Skeletal muscle cell (primary cell): ENCODE data around the gene PUDP.

Source experiments
- DNase-seq: peaks from one replicate; pipeline ENCODE4 v3.0.0-alpha.2; 2010; ENCODE audit warnings: low read depth
- H3K4me3 ChIP-seq: 2 replicates; pipeline ENCODE4 v1.5.1; 2011; ENCODE audit warnings: low read depth, mild to moderate bottlenecking, control low read depth, low read length, moderate library complexity

The PUDP gene

DNA sequence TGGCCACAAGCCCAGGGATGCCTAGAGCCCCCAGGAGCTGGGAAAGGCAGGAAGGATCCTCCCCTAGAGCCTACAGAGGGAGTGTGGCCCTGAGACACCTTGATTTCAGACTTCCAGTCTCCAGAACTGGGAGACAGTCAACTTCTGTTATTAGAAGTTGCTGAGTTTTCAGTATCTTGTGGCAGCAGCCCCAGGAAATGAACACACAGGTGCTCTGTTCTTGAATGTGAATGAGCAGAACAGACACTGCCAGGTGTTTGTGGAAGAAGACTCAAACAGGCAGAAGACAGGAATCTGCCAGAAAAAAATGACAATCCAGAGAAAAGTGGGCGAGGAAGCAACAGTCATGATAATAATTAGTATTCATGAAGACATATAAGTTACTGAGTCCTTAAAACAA lies 64.9 kb downstream of the PUDP start:
- no peak for DNase-seq
- H3K4me3 ChIP-seq = no peak overlapping the region

DNA sequence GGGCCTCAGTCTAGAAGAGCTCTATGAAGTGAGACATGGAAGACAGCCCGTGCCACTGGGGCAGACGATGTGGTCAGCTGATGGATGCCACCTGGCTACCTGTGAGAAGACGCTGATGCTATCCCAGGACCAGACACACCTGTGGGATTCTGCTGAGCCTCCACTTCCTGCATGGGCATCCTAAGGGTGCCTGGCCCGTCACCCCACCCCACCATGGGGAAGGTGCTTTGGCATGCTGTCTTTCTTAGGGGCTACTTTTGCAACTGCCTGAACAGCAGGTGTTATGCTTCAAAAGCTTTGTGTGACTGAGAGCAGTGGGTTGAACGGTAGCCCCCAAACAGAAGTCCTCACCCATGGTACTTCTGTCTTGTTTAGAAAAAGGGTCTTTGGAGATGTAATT lies 65.4 kb downstream of the PUDP start:
- no peak overlapping the region for H3K4me3 ChIP-seq
- DNase-seq = no peak

DNA sequence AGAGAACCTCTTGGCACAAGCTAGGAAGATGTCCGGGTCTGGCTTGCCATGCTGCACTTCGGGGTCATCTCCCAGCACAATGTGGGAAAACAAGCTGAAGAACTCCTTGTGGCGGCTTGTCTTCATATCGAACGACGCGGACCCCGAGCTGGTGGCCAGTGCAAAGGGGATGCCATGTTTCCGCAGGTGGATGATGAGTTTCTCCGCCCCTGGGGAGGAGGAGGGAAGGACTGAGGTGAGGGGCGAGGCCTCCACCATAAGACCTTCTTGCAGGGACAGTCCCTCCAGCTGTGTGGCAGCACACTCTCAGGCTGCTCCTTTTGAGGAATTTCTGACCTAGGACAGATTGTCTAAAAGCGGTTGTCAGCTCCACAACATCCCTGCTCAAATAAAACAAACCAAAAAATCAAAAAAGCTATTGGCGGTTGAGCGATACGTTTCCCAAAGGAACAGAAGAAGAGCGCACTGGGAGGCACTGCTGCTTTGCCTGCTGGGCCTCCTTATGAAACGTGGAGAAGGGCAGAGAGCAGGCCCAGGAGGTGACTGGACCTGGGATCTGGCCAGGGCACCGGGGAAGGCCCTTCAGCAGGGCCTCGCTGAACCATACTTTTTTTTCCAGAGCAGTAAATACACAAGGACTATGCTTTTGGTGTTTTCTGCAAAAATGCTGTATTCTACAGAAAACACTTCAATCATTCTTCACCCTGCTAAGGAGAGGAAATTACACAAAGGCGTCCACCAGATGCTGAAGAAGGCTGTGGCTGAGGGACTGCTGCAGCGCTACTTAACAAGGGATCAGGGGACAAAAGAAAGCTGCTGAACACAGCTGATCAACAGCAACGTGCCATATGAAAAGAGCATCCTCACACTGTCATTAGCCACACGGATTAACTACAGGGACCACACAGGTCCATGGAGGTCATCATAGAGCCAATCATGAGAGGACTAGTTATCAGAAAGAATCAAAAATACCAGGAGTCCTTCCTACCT lies 70.4 kb downstream of the PUDP start:
- H3K4me3 ChIP-seq = no peak overlapping the region
- no peak for DNase-seq

DNA sequence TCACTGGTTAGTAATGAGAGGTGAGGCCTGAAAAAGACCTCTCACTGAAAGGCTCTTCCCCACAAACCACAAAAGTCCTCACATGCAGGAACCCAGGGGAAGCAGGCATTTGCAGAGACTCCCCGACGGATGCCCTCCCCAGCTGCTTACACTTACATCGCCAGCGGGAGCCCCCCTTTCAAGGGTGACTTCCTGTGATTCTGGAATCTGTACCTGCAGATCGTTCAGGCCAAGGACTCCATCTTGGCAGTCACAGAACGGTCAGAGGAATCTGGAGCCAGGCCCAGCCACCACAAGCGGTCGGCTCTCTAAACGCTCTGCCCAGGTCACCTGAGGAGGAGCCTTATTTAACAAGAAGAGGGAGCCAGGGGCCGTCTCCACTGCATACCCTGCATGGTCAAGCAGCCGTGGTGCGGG lies 71.7 kb downstream of the PUDP start:
- H3K4me3 ChIP-seq = no peak overlapping the region
- DNase-seq = no peak

DNA sequence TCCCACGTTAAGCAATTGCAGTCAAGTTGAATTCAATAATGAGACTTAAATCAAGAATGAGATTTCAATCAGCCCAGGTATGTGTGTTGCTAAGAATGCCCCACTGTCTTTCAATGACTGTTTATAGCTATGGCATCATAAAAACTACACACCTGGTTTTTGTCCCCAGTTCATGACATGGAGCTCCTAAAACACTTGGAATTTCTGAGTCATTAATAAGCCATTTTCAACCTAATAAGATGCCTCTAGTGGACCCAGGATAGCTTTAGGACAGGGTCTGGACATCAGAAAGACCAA lies 73.1 kb downstream of the PUDP start:
- no peak overlapping the region for H3K4me3 ChIP-seq
- DNase-seq = no peak

DNA sequence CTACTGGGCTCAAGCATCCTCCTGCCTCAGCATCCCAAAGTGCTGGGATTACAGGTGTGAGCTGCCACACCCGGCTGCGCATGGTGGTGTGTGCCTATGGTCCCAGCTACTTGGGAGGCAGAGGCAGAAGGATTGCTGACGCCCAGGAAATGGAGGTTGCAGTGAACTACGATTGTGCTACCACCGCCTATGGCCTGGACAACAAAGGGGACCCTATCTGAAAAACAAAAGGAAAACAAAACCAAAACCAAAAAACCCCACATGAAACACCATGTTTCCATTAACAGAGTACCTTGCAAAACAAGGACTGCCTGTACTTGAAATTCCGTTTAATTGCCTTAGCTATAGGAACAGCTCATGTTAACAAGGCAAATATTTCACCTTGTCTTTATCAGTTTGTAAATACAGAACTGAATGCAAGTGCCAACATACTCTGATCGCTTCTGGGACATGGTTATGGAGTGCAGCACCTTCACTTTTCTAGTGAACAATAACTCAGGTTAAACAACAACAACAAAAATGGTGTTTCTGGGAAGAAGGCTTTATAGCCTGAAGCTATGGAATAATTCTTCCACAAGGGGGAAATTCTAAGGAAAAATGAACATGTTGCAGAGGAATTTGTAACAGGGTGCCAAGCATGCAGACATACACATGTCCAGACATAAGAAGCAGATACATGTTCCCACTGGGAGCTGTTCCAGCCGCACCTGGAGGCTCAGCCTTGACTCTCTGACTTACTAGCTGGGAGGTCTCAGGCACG lies 73.6 kb downstream of the PUDP start:
- no peak overlapping the region for H3K4me3 ChIP-seq
- no peak for DNase-seq

DNA sequence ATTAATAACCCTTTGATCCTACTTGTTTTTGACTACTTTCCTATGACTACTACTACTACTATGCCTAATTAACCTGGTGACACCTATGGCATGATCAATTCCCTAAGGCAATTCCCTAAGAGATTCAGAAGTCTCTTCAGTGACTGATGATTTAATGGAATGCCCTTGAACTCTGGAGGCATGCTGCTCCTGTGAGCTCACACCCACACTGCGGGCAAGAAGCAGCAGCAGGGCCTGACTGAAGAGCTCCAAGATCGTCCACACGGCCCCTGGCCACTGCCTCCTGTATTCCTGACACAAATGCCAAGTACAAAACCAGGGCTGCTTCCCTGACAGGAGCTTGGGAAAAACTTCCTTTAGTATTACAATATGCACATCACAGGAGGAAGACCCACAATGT lies 74.6 kb downstream of the PUDP start:
- no peak overlapping the region for H3K4me3 ChIP-seq
- no peak for DNase-seq

DNA sequence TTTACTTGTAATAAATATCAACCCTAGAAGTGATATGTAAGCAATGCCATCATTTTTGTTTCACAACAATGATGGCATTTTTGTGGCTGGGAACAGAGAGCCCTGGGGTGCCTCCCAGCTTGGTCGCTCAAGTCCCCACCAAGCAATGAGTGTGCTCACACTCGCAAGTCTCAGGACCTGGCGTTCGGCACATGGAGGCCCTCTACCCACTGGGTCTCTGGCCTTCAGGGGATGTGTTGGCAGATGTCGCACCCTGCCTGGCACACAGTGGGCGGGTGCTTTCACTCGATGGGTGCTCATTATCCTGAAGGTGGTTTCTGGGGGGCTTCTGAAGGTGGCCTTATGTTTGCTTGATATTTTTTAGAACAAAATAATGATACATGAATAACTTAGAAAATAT lies 75.1 kb downstream of the PUDP start:
- no peak for DNase-seq
- H3K4me3 ChIP-seq = no peak overlapping the region

DNA sequence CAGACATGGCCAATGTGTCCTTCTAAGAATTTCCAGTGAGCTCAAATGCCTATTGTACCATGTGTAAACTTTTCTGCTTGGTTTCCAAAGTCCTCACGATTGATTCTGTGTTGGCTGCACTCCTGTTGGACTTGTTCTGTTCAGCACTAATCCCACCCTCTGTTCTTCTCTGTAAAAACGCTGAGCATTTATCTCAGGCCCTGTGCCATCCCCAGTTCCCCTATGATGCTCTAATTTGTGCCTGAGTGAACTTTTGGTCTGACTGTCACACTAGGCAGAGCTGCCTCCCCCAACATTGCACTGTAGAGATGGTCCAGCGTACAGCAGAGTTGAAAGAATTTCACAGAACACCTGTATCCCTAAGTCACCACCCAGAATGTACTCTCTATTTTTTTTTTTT lies 76.6 kb downstream of the PUDP start:
- DNase-seq = no peak

DNA sequence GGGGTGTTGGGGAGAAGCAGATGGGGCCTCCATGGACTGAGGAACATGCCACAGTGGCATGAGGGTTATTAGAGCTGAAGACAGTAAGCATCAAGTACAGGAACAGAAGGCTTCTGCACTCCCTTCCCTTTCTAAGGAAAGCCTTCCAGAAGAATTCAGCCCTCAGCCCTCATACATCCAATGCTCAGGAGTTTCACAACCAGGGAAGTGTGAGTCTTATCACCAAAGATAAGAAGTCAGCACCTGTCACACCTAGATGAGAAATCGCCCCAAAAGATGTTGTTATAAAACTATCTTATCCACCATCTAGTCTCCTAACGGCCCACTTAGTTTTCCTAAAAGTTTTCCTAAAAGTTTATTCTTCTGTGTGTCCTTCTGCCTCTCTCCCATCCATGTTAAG lies 78.4 kb downstream of the PUDP start:
- no peak overlapping the region for H3K4me3 ChIP-seq
- DNase-seq = no peak

More for the DNA sequence above, 76.6 kb downstream of the PUDP start:
- no peak overlapping the region for H3K4me3 ChIP-seq

DNA sequence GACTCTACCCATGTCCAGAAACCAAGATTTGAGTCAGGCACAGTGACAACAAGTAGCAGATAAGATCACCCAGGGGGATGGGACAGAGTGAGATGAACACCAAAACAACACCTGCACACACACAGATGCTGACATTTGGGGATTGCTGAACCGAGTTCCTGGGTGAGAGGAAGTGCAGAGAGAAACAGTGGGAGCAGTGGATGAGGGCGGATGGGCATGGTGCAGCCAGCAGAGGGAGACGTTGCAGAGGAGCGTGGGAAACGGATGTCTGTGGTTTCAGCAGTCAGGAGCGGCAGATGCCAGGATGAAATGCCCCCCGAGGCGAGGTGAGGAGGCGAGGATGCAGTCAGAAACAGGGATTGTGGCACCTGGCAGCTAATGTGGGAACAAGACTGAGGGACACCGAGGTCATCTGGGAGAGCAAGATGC lies 79.0 kb downstream of the PUDP start:
- DNase-seq = no peak

DNA sequence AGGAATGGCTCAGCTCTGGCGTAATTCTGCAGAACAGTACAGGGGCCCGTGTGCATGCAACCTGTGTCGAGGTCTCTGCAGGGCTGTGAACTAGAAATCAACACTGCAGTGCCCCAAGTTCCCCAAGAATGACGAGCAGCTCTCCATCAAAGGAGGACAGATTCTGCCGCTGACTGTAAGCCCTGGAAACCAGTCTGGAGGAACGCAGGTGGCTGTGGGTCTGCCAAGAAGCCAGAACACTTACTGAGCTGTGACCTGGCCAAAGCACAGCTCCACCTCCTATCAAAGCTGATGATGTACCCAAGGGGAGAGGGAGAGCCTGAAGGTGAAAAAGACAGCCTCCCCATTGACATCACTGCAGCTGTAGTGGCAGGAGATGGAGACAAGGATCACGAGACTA lies 80.7 kb downstream of the PUDP start:
- no peak overlapping the region for H3K4me3 ChIP-seq
- DNase-seq = no peak

More for the DNA sequence above, 79.0 kb downstream of the PUDP start:
- no peak overlapping the region for H3K4me3 ChIP-seq

DNA sequence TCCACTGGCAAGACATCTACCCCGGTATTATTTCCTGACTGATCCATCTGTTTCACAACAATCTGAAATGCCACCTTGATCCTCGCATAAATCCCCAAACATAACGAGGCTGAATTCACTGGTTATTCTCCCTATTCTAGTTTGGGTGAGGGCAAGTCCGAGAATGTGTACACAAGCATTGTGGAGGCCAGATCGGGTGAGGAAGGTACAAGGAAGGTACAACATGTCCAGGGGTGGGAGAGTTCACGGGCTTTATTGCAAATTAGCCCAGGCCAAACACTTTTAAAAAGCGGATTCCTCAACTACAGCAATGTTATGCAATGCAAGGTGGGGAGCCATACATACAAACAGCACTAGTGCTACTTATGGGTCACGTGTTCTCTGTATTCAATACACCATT lies 82.5 kb downstream of the PUDP start:
- no peak for DNase-seq

DNA sequence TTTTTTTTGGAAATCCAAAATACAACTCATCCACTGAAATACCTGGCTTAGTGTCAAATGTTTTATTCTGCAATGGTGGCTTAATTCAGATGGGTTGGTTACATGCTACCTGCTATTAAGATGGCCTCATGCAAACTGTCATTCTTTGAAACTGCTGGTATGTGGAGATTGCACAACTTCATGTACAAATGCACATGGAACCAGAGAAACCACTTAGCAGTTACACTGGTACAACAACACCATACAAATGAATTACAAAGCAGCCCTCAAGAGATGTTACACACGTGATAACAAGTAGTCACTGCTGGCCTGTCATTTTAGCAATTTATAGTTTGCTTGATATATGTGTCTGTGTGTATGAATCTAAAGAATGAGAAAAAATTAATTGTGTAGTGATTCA lies 85.0 kb downstream of the PUDP start:
- H3K4me3 ChIP-seq = no peak overlapping the region
- DNase-seq = no peak

More for the DNA sequence above, 82.5 kb downstream of the PUDP start:
- no peak overlapping the region for H3K4me3 ChIP-seq

DNA sequence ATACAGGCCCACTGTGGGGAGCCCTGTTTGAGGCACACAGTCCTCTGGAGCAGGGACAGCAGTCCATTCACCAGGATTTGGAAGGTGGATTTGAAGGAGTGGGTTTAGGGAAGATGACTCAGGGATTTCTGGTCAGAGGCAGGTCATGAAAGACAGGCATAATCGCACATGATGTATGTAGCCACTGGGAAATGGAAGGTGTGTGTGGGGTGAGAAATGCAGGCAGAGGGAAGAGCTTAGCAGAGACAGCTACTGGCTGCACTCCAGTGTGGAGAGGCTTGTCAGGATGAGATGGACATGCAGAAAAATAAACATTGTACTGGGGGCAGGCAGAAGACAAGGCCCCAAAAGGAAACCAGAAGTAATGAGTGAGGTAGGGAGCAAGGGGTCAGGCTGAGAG lies 85.7 kb downstream of the PUDP start:
- DNase-seq = no peak
- no peak overlapping the region for H3K4me3 ChIP-seq

DNA sequence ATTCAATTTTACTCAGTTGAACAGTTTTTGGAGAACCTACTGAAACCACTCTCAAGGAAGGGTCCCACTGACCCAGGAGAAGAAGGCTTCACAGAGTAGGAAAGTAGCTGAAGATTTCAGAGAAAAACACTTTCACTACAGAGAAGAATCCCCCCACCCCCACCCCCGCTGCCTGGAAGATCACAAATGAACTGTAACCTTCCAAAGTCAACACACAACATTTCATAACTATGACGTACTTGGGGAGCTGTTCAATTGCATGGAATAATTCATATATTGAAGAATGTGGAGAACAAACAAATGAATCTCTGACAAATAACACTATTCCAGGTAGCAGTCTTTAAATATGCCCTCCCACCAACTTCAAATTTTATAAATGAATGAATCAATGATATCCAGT lies 86.5 kb downstream of the PUDP start:
- DNase-seq = no peak
- no peak overlapping the region for H3K4me3 ChIP-seq

DNA sequence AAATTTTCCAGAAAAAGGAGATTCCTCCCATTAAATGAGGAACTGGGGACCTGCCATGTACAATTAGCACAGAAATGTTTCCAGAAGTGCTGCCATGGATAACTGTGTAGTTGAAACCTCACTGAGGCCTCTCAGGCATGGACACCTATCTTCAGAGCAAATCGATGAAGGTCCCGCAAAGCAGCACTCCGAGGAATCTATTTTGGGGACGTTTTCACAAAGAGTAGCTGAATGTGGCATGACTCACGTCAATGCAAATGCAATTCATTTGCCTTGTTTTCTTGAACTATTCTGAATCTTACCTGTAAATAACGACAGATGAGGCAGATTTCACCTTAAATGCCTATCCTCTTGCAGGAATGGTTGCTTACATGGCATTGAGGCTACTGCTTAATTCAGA lies 87.5 kb downstream of the PUDP start:
- H3K4me3 ChIP-seq = no peak overlapping the region
- DNase-seq = no peak

DNA sequence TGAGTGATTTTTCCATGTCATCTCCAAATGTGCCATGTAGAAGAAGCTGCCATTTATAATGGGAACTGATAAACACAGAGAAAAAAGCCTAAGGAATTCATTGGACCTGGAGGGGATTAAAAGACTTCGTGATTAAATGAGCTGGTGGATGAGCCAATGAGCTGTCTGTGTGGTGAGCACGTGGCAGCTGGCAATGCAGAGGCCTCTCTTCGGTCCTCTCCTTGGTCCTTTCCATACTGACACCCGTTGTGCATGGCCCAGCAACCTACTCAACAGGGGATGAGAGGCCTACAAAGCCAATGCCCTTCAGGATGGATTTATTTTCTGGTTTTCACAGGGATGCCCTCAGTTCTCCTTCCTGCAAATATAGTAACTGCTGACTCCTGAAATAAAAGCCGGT lies 88.1 kb downstream of the PUDP start:
- DNase-seq = no peak
- H3K4me3 ChIP-seq = no peak overlapping the region

DNA sequence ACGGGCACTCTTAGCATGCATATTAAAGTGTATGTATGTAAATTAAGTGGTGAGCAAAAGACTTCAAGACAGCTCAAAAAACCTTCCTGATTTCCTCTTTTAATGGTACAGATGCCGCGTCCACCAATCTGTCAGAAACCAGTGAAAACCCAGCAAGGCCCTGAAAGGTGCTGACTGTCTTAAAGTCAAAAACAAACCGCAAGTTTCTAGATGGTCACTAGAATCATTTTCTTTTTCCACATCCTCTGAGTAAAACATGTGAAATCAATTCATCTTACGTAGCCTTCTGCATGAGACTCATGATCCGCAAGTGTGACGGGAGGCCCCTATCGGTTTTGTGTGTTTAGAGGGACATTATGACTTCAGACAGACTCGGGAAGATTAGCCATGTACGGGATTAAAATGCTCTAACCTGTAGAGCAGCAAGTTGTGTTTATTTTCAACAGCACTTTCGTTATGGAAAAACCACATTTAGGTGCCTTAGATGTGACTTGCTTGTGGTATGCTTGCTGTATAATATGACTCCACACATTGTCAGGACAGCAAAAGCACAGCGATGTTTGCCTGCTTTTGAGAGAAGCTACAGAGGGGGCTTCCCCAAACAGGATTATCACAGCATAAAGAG lies 88.6 kb downstream of the PUDP start:
- DNase-seq = no peak

DNA sequence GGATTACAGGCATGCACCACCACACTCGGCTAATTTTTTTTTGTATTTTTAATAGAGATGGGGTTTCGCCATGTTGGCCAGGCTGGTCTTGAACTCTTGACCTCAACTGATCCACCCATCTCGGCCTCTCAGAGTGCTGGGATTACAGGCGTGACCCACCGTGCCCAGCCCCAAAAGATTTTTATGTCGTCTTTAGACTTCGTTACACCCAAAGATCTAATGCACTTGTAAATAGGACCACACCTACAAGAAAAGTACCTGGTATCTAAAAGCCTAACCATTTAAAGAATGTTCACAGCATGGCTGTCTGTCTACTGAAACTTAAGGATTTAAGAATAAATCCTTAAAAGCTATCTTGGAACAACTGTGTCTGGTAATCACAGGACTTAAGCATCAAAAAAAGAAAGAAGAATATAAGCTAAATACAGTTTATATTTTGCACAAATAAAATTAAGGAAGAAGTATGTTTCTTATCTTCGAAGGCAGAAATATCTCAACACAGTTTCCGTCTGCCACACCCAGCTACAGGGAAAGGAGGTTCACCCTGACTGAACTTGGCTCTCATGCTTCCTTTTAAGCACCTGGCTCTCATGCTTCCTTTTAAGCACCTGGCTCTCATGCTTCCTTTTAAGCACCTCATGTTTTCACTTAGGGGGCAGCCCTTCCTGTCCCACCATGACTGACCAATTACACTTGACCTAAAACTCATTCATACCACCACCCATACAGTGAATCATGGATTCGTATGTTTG lies 92.4 kb downstream of the PUDP start:
- no peak for DNase-seq
- no peak overlapping the region for H3K4me3 ChIP-seq

More for the DNA sequence above, 88.6 kb downstream of the PUDP start:
- H3K4me3 ChIP-seq = no peak overlapping the region
